WI38 (cell line): ENCODE measurements around the gene MYO9B.

Experiments used
- H3K4me3 ChIP-seq: 2 replicates; pipeline ENCODE4 v1.5.1; 2011; ENCODE audit warnings: low read depth, mild to moderate bottlenecking, control low read depth, low read length
- TF ChIP-seq, protein P1 (sequence below): IDR thresholded peaks from 2 replicates; pipeline ENCODE4 v1.5.1; 2012; ENCODE audit warnings: low read depth, mild to moderate bottlenecking, control low read depth, low read length

The MYO9B gene

GRCh38 chr19:17075864-17076542 lies 426 bp downstream of the MYO9B start:
- peak overlapping the region; percentile 82 for H3K4me3 ChIP-seq
- TF ChIP-seq, protein P1, sequence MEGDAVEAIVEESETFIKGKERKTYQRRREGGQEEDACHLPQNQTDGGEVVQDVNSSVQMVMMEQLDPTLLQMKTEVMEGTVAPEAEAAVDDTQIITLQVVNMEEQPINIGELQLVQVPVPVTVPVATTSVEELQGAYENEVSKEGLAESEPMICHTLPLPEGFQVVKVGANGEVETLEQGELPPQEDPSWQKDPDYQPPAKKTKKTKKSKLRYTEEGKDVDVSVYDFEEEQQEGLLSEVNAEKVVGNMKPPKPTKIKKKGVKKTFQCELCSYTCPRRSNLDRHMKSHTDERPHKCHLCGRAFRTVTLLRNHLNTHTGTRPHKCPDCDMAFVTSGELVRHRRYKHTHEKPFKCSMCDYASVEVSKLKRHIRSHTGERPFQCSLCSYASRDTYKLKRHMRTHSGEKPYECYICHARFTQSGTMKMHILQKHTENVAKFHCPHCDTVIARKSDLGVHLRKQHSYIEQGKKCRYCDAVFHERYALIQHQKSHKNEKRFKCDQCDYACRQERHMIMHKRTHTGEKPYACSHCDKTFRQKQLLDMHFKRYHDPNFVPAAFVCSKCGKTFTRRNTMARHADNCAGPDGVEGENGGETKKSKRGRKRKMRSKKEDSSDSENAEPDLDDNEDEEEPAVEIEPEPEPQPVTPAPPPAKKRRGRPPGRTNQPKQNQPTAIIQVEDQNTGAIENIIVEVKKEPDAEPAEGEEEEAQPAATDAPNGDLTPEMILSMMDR = no peak

- peak overlapping the region; percentile 82 for H3K4me3 ChIP-seq
- TF ChIP-seq, protein P1 = no peak
These were observed 990 bp downstream of the MYO9B start for GRCh38 chr19:17076543-17076991.

DNA sequence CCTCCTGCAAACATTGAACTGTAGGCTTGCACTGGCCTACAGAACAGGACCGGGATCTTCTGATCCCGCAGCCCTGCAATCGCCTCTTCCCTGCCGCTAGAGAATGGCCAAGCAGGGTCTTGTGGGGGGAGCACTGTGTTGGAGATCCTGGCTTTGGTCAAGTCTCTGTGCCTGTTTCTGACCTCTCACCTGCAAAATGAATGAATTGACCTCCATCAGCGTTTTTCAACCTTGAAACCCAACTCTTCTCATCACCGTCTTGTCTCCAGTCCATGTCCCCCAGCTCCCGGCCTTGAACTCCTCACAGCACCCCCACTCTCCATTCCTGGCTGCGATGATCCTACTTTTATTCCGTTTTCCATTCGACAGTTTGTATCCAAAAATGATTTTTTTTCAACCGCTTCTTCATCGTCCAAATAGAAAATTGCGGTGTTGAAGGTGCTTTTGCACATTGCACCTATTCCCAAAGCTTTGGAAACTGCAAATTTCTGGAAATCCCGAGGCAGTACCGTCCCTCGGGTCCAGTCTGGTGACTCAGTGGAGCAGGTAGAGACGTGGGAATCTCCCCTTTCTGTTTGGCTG lies 2.0 kb downstream of the MYO9B start:
- peak overlapping the region; percentile 82 for H3K4me3 ChIP-seq
- TF ChIP-seq, protein P1 = no peak

DNA sequence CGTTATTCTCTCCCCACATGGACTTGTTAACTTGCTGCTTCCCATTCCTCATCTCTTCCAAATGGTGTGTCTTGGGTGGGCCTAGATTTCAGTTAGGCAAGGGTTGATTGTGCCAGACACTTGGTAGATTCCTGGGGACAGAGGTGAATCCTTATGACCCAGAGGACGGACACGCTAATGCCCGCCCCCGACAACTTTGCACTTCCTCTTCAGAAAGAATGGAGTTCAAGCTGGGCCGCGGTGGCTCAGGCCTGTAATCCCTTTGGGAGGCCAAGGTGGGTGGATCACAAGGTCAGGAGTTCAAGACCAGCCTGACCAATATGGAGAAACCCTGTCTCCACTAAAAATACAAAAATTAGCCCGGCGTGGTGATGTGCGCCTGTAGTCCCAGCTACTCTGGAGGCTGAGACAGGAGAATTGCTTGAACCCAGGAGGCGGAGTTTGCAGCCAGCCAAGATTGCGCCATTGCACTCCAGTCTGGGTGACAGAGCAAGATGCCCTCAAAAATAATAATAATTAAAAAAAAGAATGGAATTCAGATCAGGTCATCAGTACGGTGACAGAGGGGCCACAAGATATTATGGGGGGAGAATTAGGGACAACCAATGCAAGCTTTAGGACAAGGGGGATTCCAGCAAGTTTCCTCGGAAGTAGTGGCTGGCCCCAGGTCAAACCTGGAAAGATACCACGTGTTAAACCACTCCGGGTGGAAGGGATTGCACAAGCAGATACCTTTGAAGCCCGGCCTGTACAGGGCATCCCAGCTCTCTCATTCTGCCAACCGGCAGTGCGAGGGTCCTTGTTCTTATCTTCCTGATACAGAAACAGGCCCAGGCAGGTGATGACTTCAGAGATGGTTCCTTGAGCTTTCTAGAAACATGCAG lies 2.7 kb downstream of the MYO9B start:
- TF ChIP-seq, protein P1 = no peak

DNA sequence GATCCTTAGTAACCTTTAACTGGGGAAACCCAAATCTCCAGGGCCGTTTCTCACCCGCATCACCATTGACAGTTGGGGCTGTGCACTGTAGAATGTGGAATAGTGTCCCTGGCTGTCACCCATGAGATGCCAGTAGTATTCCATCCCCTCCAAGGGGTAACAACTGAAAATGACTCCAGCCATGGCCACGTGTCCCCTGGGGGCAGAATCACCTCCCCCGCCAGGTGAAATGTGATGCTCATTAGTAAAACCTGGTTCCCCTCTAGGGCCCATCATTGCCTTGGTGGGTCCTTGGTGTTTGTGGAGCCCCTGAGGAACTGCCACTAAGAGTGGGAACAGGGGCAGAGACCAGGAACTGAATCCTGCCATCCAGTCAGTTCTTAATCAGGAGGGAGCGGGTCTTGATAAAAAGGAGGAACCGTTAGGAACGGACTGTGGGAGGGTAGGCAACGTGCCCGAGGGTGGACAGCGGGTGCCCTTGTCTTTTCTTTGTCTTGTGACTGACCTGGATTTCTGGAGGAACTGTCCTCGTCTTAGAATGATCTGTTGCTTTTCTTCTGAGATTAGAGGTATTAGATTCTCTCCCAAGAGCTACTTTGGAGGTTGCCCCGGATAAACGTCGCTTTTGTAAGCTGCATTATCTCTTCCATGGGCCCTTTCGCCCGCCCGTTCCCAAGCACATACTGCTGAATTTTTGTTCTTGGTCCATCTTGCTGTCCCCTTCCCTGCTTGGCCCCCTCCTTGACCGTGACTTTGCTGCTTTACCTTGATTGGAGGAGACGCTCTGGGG lies 3.5 kb downstream of the MYO9B start:
- TF ChIP-seq, protein P1 = no peak
- H3K4me3 ChIP-seq = peak overlapping the region; percentile 75

More for the DNA sequence above, 2.7 kb downstream of the MYO9B start:
- peak overlapping the region; percentile 75 for H3K4me3 ChIP-seq

DNA sequence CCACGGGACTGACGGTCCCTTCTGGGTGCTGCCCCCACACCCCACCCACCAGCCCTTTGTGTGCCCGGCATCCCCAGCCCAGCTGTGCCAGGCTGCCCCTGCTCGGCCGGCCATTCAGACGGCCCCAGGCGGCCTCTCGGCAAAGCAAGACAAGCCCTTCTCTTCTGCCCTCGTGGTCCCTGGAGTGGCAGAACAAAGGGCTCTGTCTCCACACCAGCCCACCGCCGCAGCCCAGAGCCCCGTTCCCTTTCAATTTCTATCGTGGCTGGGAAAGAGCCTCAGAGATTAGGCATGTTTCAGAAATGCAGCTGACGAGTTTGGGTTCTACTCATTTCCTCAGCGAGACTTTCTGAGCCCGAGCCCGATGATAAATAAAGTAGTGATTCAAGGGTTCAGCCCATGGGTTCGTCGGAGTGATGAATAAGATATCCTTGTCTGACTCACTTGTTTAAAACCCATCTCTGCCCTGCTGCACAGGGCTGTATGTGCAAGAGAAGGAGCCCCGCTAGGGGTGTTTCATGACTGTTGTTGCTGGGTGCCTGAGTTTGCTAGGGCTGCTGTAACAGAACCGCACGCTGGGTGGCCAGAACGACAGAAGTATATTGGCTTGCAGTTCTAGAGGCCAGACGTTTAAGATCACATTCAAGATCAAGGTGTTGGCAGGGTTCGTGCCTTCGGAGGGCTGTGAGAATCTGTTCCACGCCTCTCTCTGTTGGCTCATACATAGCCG lies 4.3 kb downstream of the MYO9B start:
- TF ChIP-seq, protein P1 = peak; percentile 65
- H3K4me3 ChIP-seq = peak overlapping the region; percentile 75
